ENCODE data around the gene EFCAB13.

DNA sequence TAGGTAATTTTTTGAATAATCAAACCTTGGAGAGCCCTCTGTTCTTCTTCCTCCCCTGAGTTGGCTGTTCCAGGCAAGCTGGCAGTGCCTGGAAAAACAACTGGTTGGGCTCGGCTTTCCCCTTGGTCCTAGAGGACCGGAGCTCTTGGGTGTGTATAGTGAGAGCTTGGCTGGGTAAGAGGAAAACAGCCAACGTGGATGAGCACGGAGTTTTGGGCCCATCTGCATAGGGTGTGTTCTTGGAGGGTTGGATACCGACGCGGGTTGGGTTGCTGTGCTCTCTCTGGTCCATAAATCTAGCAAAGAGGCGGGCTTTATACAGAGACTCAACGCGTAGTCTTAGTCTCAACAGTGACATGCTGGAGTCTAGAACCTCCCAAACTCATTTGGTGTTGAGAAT lies 46.9 kb upstream of the EFCAB13 start:
- TF ChIP-seq CTCF (conservative IDR thresholded peaks at IDR 0.05; ENCODE audit: low read depth, low read length) (no peak), EZH2 (IDR thresholded peaks at IDR 0.05; ENCODE audit: borderline replicate concordance, low read depth, low read length, poor library complexity, severe bottlenecking) (no peak)
